BE2C (cell line): Measurements from ENCODE around the gene GALK2.

Source experiments
- DNase-seq: peaks from one replicate; pipeline ENCODE4 v3.0.0-alpha.2; 2020
- H3K27me3 ChIP-seq: fragments of 250-450 bp; sonication (Bioruptor Pico); 2 replicates; pipeline ENCODE4 v1.5.1; 2020; ENCODE audit warnings: mild to moderate bottlenecking
- H3K36me3 ChIP-seq: fragments of 250-450 bp; sonication (Bioruptor Pico); 2 replicates; pipeline ENCODE4 v1.5.1; 2020; ENCODE audit warnings: mild to moderate bottlenecking
- H3K4me1 ChIP-seq: fragments of 250-450 bp; sonication (Bioruptor Pico); 2 replicates; pipeline ENCODE4 v1.5.1; 2020
- H3K4me3 ChIP-seq: 2 replicates; pipeline ENCODE4 v1.5.1; 2011; ENCODE audit warnings: low read depth, low read length
- H3K9me3 ChIP-seq: fragments of 250-450 bp; sonication (Bioruptor Pico); 2 replicates; pipeline ENCODE4 v1.5.1; 2020
- TF ChIP-seq, protein P1 (sequence below): IDR thresholded peaks from 2 replicates; pipeline ENCODE4 v1.5.1; 2012; ENCODE audit warnings: mild to moderate bottlenecking, low read depth, low read length

The GALK2 gene

GRCh38 chr15:49235446-49236124 lies 65.5 kb downstream of the GALK2 start:
- TF ChIP-seq, protein P1, sequence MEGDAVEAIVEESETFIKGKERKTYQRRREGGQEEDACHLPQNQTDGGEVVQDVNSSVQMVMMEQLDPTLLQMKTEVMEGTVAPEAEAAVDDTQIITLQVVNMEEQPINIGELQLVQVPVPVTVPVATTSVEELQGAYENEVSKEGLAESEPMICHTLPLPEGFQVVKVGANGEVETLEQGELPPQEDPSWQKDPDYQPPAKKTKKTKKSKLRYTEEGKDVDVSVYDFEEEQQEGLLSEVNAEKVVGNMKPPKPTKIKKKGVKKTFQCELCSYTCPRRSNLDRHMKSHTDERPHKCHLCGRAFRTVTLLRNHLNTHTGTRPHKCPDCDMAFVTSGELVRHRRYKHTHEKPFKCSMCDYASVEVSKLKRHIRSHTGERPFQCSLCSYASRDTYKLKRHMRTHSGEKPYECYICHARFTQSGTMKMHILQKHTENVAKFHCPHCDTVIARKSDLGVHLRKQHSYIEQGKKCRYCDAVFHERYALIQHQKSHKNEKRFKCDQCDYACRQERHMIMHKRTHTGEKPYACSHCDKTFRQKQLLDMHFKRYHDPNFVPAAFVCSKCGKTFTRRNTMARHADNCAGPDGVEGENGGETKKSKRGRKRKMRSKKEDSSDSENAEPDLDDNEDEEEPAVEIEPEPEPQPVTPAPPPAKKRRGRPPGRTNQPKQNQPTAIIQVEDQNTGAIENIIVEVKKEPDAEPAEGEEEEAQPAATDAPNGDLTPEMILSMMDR, result peak; percentile 85
- Histone ChIP-seq H3K4me1 (peaks cover 41% of the 10 kb centered on the region), H3K9me3 (no peaks in the 10 kb centered on the region), H3K36me3 (no peaks in the 10 kb centered on the region), H3K27me3 (no peaks in the 10 kb centered on the region), H3K4me3 (no peak overlapping the region)
- peak; percentile 63 for DNase-seq

DNA sequence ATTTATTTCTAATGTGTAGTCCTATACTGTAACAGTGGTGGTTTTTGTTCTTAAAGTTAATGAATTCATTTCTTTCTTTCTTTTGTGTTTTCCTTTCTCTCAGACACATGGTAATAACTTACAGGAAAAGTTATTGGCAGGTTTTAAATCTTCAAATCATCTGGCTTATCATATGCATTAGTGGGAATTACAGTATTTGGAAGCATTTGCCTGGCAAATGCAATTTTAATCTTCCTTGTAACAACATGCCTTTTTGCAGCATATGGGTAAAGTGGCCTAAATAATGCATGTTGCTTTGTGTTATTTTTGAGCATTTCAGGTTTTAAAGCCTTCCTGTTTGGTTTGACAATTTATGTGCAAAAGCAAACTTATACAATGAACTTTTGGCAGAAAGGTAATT lies 66.8 kb downstream of the GALK2 start:
- Histone ChIP-seq H3K36me3 (no peaks in the 10 kb centered on the region), H3K4me1 (peaks cover 41% of the 10 kb centered on the region), H3K4me3 (no peak overlapping the region), H3K27me3 (no peaks in the 10 kb centered on the region), H3K9me3 (no peaks in the 10 kb centered on the region)
- no peak for DNase-seq
- TF ChIP-seq, protein P1, result no peak

DNA sequence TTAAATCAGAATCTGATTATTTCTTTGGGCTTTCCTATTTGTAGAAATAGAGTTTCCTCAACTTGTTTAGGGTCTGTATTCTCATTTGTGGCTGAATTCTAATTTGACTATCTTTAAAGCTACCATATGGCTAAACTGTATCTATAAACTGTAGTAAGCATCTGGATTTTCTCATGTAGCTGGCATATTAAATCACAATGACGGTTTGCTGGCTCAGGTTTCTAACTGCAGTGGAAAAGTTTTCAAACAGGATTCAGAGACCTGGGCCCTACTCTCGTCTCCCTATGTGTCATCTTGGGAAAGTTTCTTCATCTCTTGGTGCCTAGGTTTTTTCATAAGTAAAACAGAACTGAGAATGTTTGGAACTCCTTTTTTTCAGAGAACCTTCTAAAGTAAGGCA lies 68.3 kb downstream of the GALK2 start:
- Histone ChIP-seq H3K9me3 (no peaks in the 10 kb centered on the region), H3K27me3 (no peaks in the 10 kb centered on the region)

GRCh38 chr15:49239105-49239504 lies 69.1 kb downstream of the GALK2 start:
- TF ChIP-seq, protein P1, result no peak
- H3K27me3 ChIP-seq, result no peaks in the 10 kb centered on the region
- peaks cover 50% of the 10 kb centered on the region for H3K4me1 ChIP-seq
- H3K4me3 ChIP-seq, result no peak overlapping the region
- H3K9me3 ChIP-seq, result no peaks in the 10 kb centered on the region
- no peaks in the 10 kb centered on the region for H3K36me3 ChIP-seq
- DNase-seq, result no peak

More for the DNA sequence above, 68.3 kb downstream of the GALK2 start:
- Histone ChIP-seq H3K4me3 (no peak overlapping the region), H3K4me1 (peaks cover 50% of the 10 kb centered on the region), H3K36me3 (no peaks in the 10 kb centered on the region)
- TF ChIP-seq, protein P1, result no peak
- DNase-seq, result peak; percentile 68

DNA sequence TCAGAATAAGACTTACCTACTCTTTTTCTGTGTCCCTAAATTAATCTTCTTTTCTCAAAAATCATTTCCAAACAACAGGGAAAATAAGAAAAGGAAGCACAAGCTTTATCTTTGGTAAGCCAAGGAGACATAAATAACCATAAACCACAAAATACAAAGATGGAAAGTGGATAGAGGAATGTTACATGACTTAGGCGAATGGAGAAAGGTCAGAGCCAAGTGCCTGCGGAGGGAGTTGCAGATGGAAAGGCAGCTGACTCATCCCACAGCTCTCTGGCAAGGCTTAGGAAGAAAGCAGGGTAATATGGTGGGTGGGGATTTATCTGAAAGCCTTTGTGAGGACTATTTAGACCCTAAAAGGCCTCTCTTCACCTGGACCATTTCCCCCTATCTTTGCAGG lies 72.8 kb downstream of the GALK2 start:
- DNase-seq, result peak; percentile 30
- Histone ChIP-seq H3K27me3 (no peaks in the 10 kb centered on the region), H3K4me1 (peaks cover 24% of the 10 kb centered on the region), H3K36me3 (no peaks in the 10 kb centered on the region), H3K4me3 (no peak overlapping the region), H3K9me3 (no peaks in the 10 kb centered on the region)
- TF ChIP-seq, protein P1, result no peak

GRCh38 chr15:49247556-49248110 lies 77.6 kb downstream of the GALK2 start:
- Histone ChIP-seq H3K36me3 (no peaks in the 10 kb centered on the region), H3K4me3 (no peak overlapping the region), H3K27me3 (no peaks in the 10 kb centered on the region), H3K9me3 (no peaks in the 10 kb centered on the region), H3K4me1 (peaks cover 3% of the 10 kb centered on the region; the same call in 1 of the 2 replicates)
- DNase-seq, result no peak
- TF ChIP-seq, protein P1, result no peak
